Measurements from ENCODE around the gene SLC41A3.

SLC41A3 gene

DNA sequence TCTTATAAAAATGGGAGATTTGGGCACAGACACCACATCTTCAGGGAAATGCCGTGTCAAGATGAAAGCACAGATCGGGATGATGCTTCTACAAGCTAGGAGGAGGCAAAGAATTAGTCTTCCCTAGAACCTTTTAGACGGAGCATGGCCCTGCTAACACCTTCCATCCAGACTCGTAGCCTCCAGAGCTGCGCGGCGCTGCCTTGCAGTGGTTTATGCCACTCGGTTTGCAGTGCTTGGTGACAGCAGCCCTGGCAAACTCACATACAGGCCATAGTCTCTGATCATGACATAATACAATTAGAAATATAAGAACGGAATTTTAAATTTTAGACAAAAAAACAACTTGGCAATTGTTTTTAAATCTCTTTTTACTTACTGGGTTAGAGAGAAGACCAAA lies 37.1 kb upstream of the SLC41A3 start:
- no peak for DNase-seq (ENCODE audit: low read depth in 2 of 3, low spot score in 1 of 3)

DNA sequence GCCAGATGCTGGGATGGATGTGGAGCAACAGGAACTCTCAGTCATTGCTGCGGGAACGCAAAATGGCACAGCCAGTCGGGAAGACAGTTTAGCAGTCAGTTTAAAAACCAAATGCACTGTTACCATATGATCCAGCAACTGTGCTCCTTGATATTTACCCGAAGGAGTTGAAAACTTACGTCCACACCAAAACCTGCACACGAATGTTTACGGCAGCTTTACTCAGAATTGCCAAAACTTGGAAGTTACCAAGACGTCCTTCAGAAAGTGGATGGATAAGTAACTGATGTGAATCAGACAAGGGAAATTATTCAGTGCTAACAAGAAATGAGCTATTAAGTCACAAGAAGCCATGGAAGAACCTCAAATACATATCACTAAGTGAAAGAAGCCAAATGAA lies 36.1 kb upstream of the SLC41A3 start:
- no peak for DNase-seq (ENCODE audit: low read depth in 2 of 3, low spot score in 1 of 3)

DNA sequence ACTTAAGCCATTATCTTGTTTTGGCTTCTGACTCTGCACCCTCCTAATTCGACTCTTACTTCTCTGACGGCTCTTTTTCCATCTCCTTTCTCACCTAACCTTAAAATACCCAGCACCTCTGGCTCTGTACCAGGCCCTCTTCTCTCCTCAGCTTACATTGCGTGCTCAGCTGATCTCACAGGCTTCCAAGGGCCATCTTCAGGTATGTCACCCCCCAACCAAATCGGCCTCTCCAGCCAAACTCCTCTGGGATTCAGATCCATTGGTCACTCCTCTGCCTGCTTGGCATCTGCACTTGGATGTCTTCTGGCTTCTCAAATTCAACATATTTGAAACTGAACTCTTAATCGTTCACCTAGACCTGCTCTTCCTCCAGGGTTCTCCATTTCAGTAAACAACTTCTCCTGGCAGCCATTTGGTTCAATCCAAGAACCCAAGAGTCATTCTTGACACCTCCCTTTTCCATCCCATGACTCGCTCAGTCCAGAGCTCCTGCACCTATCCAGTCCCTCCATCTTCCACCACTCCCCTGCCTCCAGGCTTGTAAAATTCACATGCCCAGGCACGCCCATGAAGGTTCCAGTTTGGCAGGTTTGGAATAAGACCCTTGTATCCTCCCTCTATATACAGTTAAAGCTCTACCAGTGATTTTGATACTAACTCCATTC lies 35.2 kb upstream of the SLC41A3 start:
- DNase-seq (ENCODE audit: low read depth in 2 of 3, low spot score in 1 of 3): no peak

DNA sequence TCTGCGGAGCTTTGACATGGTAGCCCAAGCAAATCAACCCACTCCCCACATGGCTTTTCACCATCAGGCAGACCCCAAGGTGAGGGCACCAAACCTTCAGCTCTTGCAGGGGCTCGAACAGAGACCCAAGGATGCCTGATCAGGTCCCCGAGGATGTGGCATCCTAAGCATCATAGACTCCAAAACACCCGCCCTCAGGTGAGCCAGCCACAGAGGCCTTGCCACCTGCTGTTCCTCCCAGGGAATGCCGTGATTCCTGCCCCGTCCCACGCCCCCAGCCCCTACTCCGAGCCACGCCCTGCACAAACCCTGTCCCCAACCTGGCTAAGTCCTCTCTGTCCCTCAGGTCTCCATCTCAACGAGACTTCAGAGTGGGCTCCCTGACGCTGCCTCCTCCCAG lies 34.7 kb upstream of the SLC41A3 start:
- no peak for DNase-seq (ENCODE audit: low read depth in 2 of 3, low spot score in 1 of 3)

DNA sequence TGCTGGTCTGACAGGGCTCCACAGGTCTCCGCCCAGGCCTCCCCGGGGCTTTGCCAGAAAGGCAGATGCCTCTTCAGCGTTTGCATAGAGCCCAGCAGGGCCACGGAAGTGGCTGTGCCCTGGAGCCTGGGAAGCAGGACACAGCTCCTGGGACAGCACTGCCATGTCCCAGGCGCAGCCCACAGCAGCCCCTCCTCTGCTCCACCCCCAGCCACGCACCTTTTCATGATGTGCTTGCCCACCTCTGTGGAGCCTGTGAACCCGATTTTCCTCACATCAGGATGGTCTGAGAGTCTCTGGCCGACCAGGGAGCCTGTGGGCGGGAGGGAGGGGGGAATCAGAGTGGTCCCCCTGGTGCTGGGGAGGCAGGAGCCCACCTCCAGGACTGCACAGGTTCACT lies 33.9 kb upstream of the SLC41A3 start:
- DNase-seq (ENCODE audit: low read depth in 2 of 3, low spot score in 1 of 3): no peak

DNA sequence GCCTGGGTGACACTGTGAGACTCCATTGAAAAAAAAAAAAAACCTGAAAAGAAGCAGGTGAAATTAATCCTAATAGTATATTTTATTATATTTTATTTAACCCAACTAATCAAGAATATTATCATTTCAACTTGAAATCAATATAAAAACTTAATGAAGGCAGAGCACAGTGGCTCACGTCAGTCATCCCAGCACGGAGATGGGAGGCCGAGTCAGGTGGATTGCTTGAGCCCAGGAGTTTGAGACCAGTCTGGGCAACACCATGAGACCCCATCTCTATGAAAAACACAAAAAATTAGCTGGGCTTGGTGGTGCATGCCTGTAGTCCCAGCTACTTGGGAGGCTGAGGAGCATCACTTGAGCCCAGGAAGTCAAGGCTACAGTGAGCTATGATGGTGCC lies 33.3 kb upstream of the SLC41A3 start:
- no peak for DNase-seq (ENCODE audit: low read depth in 2 of 3, low spot score in 1 of 3)

DNA sequence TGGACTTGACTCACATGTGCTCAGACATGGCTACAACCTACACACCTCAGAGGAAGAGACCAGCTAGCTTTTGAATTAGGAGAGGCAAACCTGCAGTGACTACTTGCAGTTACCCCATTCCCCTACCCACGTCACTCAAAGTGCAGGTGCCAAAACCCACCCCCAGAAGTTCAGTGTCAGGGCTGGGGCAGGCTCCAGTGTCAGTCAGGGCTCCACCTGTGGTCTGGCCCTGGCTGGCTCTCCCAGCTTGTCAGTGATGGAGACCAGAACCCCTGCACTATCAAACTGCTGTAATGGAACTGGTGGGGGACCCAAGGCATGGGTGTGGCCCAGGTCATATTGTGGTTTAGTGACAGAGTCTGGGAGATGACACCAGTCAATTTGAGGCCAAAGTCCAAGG lies 32.6 kb upstream of the SLC41A3 start:
- DNase-seq (ENCODE audit: low read depth in 2 of 3, low spot score in 1 of 3): no peak

DNA sequence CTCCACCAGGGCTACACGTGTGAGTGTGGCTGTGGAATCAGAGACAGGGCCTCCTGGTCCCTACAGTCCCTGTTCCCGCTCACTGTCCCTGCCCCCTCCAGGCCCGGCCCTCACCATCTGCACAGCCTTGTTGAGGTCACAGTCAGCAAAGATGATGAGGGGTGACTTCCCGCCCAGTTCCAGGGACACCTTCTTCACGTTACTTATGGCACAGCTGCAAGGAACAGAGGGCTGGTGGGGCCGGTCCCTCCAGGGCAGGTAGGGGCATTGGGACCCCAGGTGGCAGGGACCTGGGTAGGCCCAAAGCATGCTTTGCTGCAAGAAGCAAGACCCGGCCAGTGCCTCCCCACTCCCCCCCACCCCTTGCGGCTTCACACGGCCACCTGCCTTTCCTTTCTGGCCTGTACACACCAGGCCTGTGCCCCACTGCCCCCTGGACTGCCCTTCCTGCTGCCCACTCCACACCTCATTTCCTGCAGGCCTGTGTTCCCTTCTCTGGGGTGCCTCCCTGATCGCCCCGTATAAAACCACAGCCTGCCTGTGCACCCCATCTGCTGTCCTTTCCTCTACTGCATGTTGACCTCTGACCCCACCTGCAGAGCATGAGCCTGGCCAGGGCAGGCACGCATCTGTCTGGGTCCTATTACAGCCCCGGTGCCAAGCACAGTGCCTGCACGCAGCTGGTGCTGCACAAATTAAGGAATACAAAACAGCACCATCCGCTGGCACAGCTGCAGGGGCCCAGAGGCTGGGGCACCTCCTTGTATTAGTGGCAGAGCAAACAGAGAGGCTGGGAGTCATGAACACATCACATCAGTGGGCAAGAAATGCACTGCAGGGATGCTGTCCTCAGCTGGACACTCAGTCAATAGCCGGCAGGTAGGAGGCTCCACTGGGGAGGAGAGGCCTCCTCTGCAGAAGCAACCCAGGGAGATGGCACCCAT lies 30.8 kb upstream of the SLC41A3 start:
- no peak for DNase-seq (ENCODE audit: low read depth in 2 of 3, low spot score in 1 of 3)

DNA sequence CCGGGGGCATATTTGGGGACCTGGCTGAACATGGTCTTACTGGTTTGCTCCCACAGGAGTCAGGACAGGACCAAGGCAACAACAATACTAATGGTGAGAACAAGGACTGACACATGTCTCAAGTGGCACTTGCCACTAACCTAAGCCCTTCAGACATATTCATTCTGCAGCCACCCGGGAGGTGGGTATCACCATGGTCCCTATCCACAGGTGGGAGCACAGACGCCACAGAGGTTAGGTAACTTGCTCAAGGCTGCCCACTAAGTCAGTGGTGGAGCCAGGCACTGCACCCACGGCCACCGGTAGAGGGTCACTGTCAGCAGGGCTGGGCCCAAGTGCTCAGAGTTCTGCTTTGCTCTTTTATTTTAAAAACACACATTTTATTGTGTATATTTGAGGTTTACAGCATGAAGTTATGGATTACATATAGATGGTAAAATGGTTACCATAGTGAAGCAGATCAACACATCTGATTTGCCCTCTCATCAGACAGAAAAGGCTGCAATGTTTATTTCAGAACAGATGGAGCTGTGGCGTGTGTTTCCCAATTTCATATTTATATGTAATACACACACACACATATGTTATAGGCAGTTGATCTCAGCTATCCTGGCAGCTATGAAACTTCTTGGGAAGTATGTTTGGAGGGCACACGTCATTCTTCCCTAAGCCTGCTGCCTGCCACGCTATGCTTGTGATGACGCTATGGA lies 30.0 kb upstream of the SLC41A3 start:
- no peak for DNase-seq (ENCODE audit: low read depth in 2 of 3, low spot score in 1 of 3)

DNA sequence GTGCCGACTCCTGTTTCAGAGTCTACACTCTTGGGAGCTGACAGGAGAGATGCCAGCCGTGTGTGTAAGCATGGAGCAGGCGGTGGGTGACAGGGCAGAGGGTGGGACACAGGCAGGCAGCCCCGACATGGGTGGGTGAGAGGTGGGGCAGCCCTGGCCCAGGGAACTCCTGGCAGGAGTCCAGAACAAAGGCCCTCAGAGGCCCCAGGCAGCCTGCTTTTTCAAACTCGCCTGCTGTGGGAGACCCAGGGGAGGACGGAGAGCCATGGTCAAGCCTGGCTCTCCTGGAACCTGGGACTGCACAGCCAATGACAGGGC lies 29.3 kb upstream of the SLC41A3 start:
- DNase-seq (ENCODE audit: low read depth in 2 of 3, low spot score in 1 of 3): no peak

DNA sequence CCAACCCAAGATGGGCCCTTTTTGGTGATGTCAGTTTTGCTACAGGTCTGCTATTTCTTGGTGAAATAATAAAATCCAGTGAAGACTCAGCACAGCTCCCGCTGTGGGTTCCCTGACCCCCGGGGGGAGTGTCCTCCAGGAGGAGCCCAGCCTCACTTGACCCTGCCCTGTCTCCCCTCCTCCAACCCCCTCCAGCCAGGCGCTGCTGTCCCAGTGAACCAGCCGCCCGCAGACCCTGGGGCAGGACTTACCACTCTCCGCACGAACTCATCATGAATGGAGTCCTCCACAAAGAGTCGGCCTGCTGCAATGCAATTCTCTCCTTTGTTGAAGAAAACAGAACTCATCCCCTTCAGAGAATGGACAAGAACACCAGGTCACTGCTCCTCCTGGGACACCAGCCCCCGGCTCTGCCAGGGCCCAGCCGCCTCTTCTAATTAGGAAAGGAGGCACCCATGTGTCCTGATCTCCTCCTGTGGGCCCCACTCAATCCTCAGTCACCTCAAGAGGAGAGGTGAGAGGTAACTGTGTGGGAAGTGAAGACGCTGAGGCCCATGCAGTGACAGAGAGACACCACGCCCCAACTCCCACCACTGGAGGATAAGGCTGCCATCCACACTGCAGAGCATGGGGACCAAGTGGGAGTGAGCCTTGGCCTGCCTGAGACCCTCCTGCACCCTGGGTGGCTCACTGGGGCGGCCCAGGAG lies 28.8 kb upstream of the SLC41A3 start:
- DNase-seq (ENCODE audit: low read depth in 2 of 3, low spot score in 1 of 3): no peak

DNA sequence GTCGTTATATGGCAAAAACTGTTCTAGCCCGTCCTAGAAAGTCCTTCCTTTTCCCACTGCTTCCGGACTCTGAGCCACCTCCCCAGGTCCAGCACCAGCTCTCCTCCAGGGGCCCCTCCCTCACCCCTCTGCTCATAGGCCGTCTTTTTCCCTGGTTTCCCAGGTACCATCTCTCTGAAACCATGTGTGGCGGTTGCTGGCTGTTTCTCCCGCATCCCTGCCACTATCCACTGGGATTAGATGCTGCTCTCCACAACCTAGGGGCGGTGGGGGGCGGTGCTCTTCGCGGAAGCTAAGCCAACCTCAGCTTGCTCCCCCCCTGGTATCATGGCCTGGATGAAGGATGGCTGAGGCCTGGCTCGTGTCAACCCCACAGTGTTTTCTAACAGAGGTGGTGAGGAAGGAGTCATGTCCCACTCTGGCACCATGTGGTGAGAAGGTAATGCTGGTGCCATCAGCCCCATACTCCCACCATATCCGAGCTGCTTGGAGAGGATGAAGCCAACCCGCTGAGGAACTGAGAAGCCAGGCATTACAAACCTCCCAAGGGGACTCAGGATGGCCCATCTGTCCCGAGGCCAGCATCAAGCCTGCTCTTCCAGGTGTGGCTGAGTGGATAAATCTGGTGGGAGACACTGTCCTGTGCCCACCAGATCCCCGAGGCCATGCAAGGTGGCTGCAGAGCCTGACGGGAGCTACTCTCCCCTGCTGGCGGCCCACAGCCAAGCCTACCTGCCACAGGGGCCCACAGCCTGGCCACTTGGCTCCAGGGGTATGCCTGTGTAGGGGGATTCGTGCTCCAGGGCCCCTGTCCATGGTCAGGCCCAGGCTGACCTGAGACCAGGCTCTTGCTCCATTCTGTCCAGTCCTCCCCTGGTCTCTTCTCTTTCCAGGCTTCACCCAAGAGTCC lies 27.9 kb upstream of the SLC41A3 start:
- DNase-seq (ENCODE audit: low read depth in 2 of 3, low spot score in 1 of 3): no peak

DNA sequence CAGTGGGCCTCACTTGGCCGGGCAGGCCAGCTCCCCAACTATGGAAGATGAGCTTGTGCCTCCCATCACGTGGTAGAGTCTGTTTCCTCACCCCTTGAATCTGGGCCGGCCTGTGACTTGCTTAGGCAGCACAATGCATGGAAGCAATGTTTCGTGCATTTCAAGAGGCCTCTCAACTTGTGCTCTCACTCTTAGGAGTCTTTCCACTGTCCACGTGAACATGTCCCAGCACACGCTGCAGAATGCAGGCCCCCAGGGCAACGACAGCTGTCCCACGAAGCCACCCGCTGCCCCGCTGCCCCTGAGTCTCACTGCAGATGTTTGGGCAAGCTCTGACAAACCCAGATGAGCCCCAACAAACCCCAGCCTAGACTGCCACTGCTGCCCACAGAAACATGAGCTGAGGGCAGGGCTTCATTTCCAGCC lies 27.2 kb upstream of the SLC41A3 start:
- no peak for DNase-seq (ENCODE audit: low read depth in 2 of 3, low spot score in 1 of 3)

DNA sequence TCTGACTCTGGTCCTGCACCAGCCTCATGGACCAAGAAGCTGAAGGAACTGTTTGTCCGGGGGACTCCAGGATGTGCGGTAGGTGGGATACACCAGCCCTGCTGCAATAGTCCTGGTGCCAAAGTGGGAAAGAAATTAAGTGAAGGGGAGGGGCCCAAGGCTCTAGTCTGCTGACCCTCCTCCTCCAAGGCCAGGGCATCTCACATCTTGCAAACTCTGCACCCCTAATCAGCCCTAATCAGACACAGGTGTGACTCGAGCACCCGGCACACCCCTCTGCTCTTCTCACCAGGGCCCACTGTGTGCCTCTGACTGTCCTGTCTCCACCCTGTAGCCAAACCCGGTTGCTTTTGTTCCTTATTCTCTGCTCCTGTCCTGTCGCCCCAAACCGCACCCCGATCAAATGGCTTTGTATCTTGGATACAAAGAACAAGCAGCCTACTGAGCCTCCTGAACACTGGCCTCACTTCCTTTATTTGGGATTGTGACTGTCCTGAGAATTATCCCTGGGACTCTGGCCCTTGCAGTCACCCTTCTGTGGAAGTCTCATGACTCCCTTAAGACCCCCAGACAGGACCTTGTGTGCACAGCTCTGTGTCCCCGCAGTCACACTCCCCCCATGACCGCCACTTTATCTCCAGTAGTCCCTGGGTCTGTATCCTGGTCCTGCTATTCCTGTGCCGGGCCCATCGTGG lies 26.7 kb upstream of the SLC41A3 start:
- DNase-seq (ENCODE audit: low read depth in 2 of 3, low spot score in 1 of 3): no peak

DNA sequence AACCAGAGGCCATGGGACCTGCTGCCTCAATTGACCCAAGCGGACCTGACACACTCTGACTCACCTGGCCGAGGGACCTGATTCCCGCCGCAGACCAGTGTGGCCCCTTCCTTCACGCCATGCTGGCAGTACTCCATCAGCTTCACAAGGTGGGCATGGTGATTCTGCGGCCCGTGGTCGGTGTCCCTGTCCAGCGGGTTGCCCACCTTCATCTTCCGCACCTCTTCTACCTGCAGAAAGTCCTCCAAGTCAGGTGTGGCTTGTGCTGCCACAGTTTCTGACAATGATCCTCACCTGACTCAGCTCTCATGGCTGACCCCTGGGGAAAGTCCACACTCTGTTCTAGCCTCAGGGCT lies 25.9 kb upstream of the SLC41A3 start:
- DNase-seq (ENCODE audit: low read depth in 2 of 3, low spot score in 1 of 3): no peak

DNA sequence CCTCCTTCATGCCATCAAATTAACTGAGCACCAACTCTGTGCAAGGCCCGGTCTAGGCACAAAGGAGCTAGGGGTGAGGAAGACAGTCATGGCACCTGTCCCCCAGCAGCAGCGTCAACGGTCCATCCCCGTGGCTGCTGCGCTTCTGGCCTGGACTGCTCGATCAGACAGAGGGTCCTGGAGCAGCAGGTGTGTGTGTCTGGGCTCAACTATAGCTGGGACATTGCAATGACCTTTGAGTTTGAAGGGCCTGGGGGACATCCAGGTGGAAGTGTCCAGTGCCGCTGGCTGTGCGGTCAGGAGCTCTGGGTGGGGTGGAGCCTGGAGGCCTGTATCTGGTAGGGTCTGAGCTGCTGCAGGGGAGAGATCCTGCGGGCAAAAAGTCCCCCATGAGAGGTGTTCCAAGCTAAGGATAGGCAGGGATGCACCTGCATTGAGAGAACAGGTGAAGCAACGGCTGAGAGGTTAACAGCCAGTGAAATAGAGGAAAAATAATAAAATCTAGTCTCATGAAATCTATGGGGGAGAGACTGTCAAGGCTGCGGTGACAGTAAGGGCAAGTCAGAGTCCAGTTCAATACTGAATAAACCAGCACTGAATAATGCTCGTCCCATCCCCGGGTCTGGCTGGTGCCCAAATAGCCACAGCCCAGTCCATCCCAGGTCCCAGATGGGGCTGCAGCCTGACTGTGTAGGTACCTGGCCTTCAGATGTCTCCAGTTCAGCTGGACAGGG lies 25.4 kb upstream of the SLC41A3 start:
- DNase-seq (ENCODE audit: low read depth in 2 of 3, low spot score in 1 of 3): no peak

DNA sequence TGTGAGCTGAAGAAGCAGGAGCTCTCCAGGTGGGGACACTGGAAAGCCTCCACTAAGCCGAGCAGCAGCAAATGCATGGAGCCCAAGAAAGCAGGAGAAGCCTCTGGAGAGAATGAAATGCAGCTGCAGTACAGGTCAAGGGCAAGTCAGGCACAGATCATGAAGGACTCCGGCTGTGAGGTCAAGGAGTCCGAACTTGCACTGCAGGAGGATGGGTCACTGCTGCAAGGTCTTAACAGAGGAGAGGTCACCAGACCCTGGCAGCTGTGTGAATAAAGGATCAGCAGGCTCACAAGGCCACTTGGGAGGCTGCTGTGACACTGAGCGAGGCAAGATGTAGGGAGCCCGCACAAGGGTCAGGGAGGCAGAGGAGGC lies 24.7 kb upstream of the SLC41A3 start:
- DNase-seq (ENCODE audit: low read depth in 2 of 3, low spot score in 1 of 3): no peak

DNA sequence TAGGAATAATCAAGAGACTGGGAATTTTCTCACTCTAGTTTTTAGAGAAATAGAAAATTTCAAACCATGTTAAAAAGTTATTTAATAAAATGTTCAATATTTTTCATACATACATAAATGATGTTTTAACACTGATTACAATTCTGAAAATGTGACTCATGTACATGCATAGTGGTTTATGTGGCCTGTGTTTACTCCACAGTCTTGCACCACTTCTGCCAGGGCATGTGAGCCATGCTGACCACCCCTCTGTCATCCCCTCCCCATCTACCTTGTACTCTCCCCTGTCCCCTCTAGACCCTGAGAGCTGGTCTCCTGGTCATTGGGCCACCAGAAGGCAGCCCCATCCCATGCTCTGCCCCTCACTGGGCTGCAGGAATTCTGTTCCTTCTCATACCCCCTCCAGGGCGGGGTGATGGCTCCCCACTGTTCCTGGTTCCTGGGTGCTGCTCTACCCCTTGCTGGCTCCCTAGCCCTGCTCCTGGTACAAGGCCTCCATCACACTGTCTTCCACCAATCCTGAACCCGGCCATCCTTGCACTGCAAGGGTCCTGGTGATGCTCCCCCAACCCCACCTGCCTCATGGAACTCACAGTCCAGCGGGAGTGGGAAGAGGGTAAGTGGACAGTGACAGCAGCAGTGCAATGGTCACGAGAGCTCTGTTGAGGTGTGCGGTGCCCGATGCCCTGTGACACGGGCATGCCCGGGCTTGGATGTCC lies 24.2 kb upstream of the SLC41A3 start:
- DNase-seq (ENCODE audit: low read depth in 2 of 3, low spot score in 1 of 3): no peak
